SKM-1 treated with dmso at 0.1 percent for 144 hours (cell line): Measurements from ENCODE around the gene LRP1B.
A peak's percentile ranks its signal among the peaks of the same experiment; 100 is the strongest.
"Not testable (repeated sequence)": the region's sequence is repeated elsewhere in the genome, so short reads cannot be mapped to it uniquely, and the experiment has no call there.

Source experiments
- DNase-seq: peaks from one replicate; lab custom pipeline; 2025; ENCODE audit not compliant: unreplicated experiment; lab: John Stamatoyannopoulos, UW

Gene LRP1B

GRCh38 chr2:140422759-140423158 is 1708.1 kb downstream of the LRP1B start:
- DNase-seq = no peak

GRCh38 chr2:140417504-140417903 is 1713.3 kb downstream of the LRP1B start:
- DNase-seq = no peak

- DNase-seq = no peak
Measured at GRCh38 chr2:140416577-140416976, 1714.2 kb downstream of the LRP1B start.

GRCh38 chr2:140415035-140415434 is 1715.8 kb downstream of the LRP1B start:
- DNase-seq = peak; percentile 47

- no peak for DNase-seq
Measured at GRCh38 chr2:140410695-140411094, 1720.1 kb downstream of the LRP1B start.

GRCh38 chr2:140401056-140401455 is 1729.8 kb downstream of the LRP1B start:
- no peak for DNase-seq

GRCh38 chr2:140392824-140393223 is 1738.0 kb downstream of the LRP1B start:
- no peak for DNase-seq

- DNase-seq = no peak
Measured at GRCh38 chr2:140384946-140385345, 1745.9 kb downstream of the LRP1B start.

GRCh38 chr2:140383781-140384180 is 1747.0 kb downstream of the LRP1B start:
- no peak for DNase-seq

GRCh38 chr2:140376686-140377085 is 1754.1 kb downstream of the LRP1B start:
- no peak for DNase-seq

GRCh38 chr2:140363131-140363530 is 1767.7 kb downstream of the LRP1B start:
- DNase-seq = no peak

- DNase-seq = no peak
Measured at GRCh38 chr2:140362361-140362760, 1768.5 kb downstream of the LRP1B start.

GRCh38 chr2:140359056-140359771 is 1771.6 kb downstream of the LRP1B start:
- no peak for DNase-seq

- no peak for DNase-seq
Measured at GRCh38 chr2:140356697-140357096, 1774.1 kb downstream of the LRP1B start.

- no peak for DNase-seq
Measured at GRCh38 chr2:140355511-140356090, 1775.2 kb downstream of the LRP1B start.

- no peak for DNase-seq
Measured at GRCh38 chr2:140354544-140354943, 1776.3 kb downstream of the LRP1B start.

- DNase-seq = no peak
Measured at GRCh38 chr2:140353541-140353940, 1777.3 kb downstream of the LRP1B start.

- DNase-seq = no peak
Measured at GRCh38 chr2:140351692-140352091, 1779.1 kb downstream of the LRP1B start.

GRCh38 chr2:140349695-140350094 is 1781.1 kb downstream of the LRP1B start:
- DNase-seq = no peak

- DNase-seq = no peak
Measured at GRCh38 chr2:140348826-140349225, 1782.0 kb downstream of the LRP1B start.

GRCh38 chr2:140344838-140345237 is 1786.0 kb downstream of the LRP1B start:
- no peak for DNase-seq

- not testable (repeated sequence) for DNase-seq
Measured at GRCh38 chr2:140344266-140344665, 1786.5 kb downstream of the LRP1B start.

GRCh38 chr2:140338795-140339194 is 1792.0 kb downstream of the LRP1B start:
- no peak for DNase-seq
